ENCODE measurements around the gene ASTN2.
A peak's percentile ranks its signal among the peaks of the same experiment; 100 is the strongest.

ASTN2 gene

DNA sequence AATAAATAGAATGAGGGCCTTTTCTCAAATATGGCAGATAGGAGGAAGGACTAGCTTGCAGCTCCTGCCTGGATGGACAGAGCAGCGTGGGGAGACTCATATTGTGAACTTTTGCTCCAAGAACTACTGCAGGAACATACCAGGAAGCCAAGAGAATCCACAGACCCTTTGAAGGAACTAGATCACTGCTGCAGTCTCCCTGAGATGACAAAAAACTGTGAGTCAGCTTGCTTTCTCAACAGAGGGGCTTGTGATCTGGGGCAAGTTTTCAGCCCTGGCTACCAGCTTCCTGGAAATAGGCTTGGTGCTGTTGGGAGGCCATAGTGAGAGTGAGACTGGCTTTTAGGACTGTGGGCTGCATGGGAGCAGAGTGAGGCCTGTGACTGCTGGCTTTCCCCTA, 898.4 kb downstream of the ASTN2 start:
- Mint-ChIP-seq H3K4me1 (ENCODE audit: low read depth in 2 of 2) (no peaks in the 10 kb centered on the region), H3K27ac (no peak overlapping the region), H3K27me3 (no peaks in the 10 kb centered on the region), H3K4me3 (no peak overlapping the region), H3K9me3 (peaks cover 18 to 44% of the 10 kb centered on the region in 2 donors), H3K36me3 (ENCODE audit: insufficient read depth) (no peaks in the 10 kb centered on the region)
- ATAC-seq (replicated peaks): no peak
- DNase-seq: no peak

DNA sequence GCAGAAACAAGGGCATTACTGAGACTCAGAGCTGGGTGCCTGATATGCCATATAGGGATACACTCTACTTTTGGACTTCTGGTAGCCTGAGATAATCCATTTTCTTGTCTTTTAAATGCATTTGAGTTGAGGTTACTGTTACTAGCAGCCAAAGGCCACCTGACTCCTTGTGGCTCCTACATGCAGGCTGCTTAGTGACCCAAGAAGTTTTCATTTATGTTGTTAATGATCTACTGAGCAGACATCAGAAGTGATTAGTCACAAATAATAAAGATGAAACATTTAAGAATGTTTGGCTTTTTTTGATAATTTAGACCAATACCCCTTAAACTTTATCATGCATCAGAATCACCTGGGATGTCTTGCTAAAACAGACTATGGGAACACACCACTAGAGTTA, 899.3 kb downstream of the ASTN2 start:
- no peak overlapping the region for H3K4me3 Mint-ChIP-seq
- no peaks in the 10 kb centered on the region for H3K36me3 Mint-ChIP-seq (ENCODE audit: insufficient read depth)
- no peak overlapping the region for H3K27ac Mint-ChIP-seq
- DNase-seq (no peak), ATAC-seq (replicated peaks) (no peak)
- peaks cover 17 to 45% of the 10 kb centered on the region in 2 donors for H3K9me3 Mint-ChIP-seq
- no peaks in the 10 kb centered on the region for H3K4me1 Mint-ChIP-seq (ENCODE audit: low read depth in 2 of 2)
- H3K27me3 Mint-ChIP-seq: no peaks in the 10 kb centered on the region

- DNase-seq: no peak
Observed at GRCh38 chr9:116506685-116507084, 908.2 kb downstream of the ASTN2 start.

DNA sequence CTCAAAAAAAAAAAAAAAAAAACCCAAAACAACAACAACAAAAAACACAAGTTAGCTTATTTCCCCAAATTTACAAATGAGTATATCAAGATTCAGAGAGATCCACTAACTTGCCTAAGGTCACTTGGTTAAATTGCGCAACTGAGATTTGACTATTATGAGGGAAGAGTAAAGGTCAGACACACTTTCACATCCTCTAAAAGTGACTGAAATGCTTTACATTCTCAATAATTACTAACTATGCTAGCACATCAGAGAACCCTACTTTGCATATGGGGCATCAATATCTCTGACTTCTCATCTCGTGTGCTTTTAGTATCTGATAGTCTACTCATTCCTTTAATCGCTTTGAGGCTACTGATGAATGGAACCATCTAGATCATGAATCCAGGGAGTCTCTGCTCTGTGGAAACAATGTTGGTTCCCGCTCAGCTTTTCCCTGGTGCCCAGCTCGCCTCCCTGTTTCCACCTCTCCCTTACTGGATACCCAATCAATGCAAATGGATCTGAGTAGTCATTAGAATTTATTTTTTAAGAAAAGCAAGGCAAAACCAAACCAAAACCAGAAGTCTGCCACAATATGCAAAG, 909.9 kb downstream of the ASTN2 start:
- no peak for ATAC-seq (replicated peaks)
- H3K36me3 Mint-ChIP-seq (ENCODE audit: insufficient read depth): no peaks in the 10 kb centered on the region
- H3K27ac Mint-ChIP-seq: no peak overlapping the region
- no peaks in the 10 kb centered on the region for H3K27me3 Mint-ChIP-seq
- H3K9me3 Mint-ChIP-seq: peaks cover 0 to 13% of the 10 kb centered on the region in 2 donors
- no peak for DNase-seq
- no peaks in the 10 kb centered on the region for H3K4me1 Mint-ChIP-seq (ENCODE audit: low read depth in 2 of 2)
- no peak overlapping the region for H3K4me3 Mint-ChIP-seq

More at GRCh38 chr9:116506685-116507084, 908.2 kb downstream of the ASTN2 start:
- Mint-ChIP-seq H3K36me3 (ENCODE audit: insufficient read depth) (no peaks in the 10 kb centered on the region), H3K4me1 (ENCODE audit: low read depth in 2 of 2) (no peaks in the 10 kb centered on the region), H3K27me3 (no peaks in the 10 kb centered on the region), H3K4me3 (no peak overlapping the region), H3K27ac (no peak overlapping the region), H3K9me3 (peaks cover 1 to 16% of the 10 kb centered on the region in 2 donors)
- ATAC-seq (replicated peaks): no peak

DNA sequence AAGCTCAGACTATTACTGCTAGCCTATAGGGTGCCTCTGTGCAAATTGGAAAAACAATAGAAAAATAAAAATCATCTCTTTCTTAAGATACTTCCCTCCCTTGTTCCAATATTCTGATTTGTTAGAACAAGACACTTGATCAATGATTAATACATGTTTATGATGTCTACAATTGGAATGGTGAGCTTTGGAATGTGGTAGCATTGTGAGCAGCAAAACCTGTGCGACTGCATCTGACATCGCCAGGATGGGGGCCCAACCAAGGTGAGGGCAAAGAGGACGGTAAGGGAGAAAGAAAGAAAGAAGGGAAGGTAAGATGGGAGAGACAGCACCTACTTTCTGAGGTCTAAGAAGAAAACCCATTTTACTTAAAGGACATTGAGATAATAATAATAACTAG, 910.8 kb downstream of the ASTN2 start:
- H3K4me1 Mint-ChIP-seq (ENCODE audit: low read depth in 2 of 2): no peaks in the 10 kb centered on the region
- ATAC-seq (replicated peaks): no peak
- H3K36me3 Mint-ChIP-seq (ENCODE audit: insufficient read depth): no peaks in the 10 kb centered on the region
- peaks cover 0 to 13% of the 10 kb centered on the region in 2 donors for H3K9me3 Mint-ChIP-seq
- H3K27me3 Mint-ChIP-seq: no peaks in the 10 kb centered on the region
- no peak overlapping the region for H3K27ac Mint-ChIP-seq
- H3K4me3 Mint-ChIP-seq: no peak overlapping the region
- no peak for DNase-seq

- H3K4me1 Mint-ChIP-seq (ENCODE audit: low read depth in 2 of 2): no peaks in the 10 kb centered on the region
- H3K9me3 Mint-ChIP-seq: peaks cover 0 to 10% of the 10 kb centered on the region in 2 donors
Observed at GRCh38 chr9:116502746-116503145, 912.1 kb downstream of the ASTN2 start.

GRCh38 chr9:116501871-116502270, 913.0 kb downstream of the ASTN2 start:
- Mint-ChIP-seq H3K9me3 (peaks cover 0 to 7% of the 10 kb centered on the region in 2 donors), H3K4me1 (ENCODE audit: low read depth in 2 of 2) (no peaks in the 10 kb centered on the region), H3K36me3 (ENCODE audit: insufficient read depth) (no peaks in the 10 kb centered on the region), H3K4me3 (no peak overlapping the region), H3K27me3 (no peaks in the 10 kb centered on the region), H3K27ac (no peak overlapping the region)
- ATAC-seq (replicated peaks) (no peak), DNase-seq (no peak)

More at GRCh38 chr9:116502746-116503145, 912.1 kb downstream of the ASTN2 start:
- H3K36me3 Mint-ChIP-seq (ENCODE audit: insufficient read depth): no peaks in the 10 kb centered on the region
- no peak overlapping the region for H3K27ac Mint-ChIP-seq
- ATAC-seq (replicated peaks) (no peak), DNase-seq (no peak)
- H3K27me3 Mint-ChIP-seq: no peaks in the 10 kb centered on the region
- no peak overlapping the region for H3K4me3 Mint-ChIP-seq

DNA sequence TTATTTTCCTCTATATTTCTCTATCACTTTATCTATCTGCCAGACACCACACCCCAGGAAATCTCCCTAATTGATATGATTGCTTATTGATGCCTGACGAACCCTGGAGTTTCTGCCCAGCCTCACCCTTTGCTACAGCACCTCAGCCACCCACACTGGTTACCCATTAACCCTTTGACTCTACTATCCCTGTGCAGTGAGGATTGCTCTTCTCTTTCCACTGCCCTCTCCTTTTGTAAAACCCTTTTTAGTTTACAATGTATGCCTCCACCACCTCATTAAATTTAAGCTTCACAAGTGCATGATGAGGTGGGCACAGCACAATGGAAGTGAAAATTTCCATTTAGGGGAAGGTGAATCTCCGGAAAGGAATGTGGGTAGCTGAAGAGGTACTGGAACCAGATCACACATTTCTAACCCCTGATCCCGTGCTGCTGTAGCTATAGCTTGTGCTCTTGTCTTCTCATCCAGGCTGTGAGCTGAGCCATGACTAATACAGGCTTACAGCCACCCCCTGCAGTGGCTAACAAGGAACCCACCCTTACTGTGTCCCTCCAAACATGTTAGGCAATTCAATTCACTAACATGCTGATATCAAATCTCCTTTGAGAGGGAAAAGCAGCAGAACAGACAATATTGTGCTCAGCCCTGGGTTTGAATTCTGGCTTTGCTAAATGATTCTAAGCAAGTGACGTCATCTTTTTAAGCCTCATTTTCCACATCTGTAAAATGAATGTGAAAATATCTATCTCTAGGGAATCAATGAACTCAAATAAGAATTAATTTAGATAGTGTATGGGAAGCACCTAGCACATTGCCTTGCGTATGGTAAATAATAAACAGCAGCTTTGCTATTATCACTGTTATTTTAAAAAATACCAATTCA, 914.6 kb downstream of the ASTN2 start:
- Mint-ChIP-seq H3K27me3 (no peaks in the 10 kb centered on the region), H3K9me3 (peaks cover 0 to 7% of the 10 kb centered on the region in 2 donors), H3K4me3 (no peak overlapping the region), H3K36me3 (ENCODE audit: insufficient read depth) (no peaks in the 10 kb centered on the region), H3K4me1 (ENCODE audit: low read depth in 2 of 2) (no peaks in the 10 kb centered on the region), H3K27ac (no peak overlapping the region)
- DNase-seq (no peak), ATAC-seq (replicated peaks) (no peak)

- H3K4me1 Mint-ChIP-seq (ENCODE audit: low read depth in 2 of 2): no peaks in the 10 kb centered on the region
- ATAC-seq (replicated peaks): no peak
- peak overlapping the region in 1 of 2 donors; percentile 69 for H3K27ac Mint-ChIP-seq
- H3K4me3 Mint-ChIP-seq: no peak overlapping the region
- H3K27me3 Mint-ChIP-seq: no peaks in the 10 kb centered on the region
- no peaks in the 10 kb centered on the region for H3K36me3 Mint-ChIP-seq (ENCODE audit: insufficient read depth)
- peaks cover 0 to 7% of the 10 kb centered on the region in 2 donors for H3K9me3 Mint-ChIP-seq
- no peak for DNase-seq
Observed at GRCh38 chr9:116499434-116499833, 915.4 kb downstream of the ASTN2 start.

- H3K4me3 Mint-ChIP-seq: no peak overlapping the region
- ATAC-seq (replicated peaks) (no peak), DNase-seq (no peak)
- H3K27ac Mint-ChIP-seq: no peak overlapping the region
- H3K4me1 Mint-ChIP-seq (ENCODE audit: low read depth in 2 of 2): no peaks in the 10 kb centered on the region
- H3K36me3 Mint-ChIP-seq (ENCODE audit: insufficient read depth): no peaks in the 10 kb centered on the region
- H3K27me3 Mint-ChIP-seq: no peaks in the 10 kb centered on the region
- peaks cover 0 to 6% of the 10 kb centered on the region in 2 donors for H3K9me3 Mint-ChIP-seq
Observed at GRCh38 chr9:116497095-116497890, 917.6 kb downstream of the ASTN2 start.

- Mint-ChIP-seq H3K9me3 (no peaks in the 10 kb centered on the region), H3K27me3 (no peaks in the 10 kb centered on the region), H3K4me3 (no peak overlapping the region), H3K36me3 (ENCODE audit: insufficient read depth) (no peaks in the 10 kb centered on the region), H3K27ac (no peak overlapping the region), H3K4me1 (ENCODE audit: low read depth in 2 of 2) (no peaks in the 10 kb centered on the region)
- no peak for ATAC-seq (replicated peaks)
- no peak for DNase-seq
Observed at GRCh38 chr9:116496167-116496566, 918.7 kb downstream of the ASTN2 start.

- ATAC-seq (replicated peaks) (no peak), DNase-seq (no peak)
- no peaks in the 10 kb centered on the region for H3K9me3 Mint-ChIP-seq
- H3K4me3 Mint-ChIP-seq: no peak overlapping the region
- H3K27me3 Mint-ChIP-seq: no peaks in the 10 kb centered on the region
- H3K36me3 Mint-ChIP-seq (ENCODE audit: insufficient read depth): no peaks in the 10 kb centered on the region
- H3K4me1 Mint-ChIP-seq (ENCODE audit: low read depth in 2 of 2): no peaks in the 10 kb centered on the region
- no peak overlapping the region for H3K27ac Mint-ChIP-seq
Observed at GRCh38 chr9:116495725-116496124, 919.1 kb downstream of the ASTN2 start.

- ATAC-seq (replicated peaks): no peak
- Mint-ChIP-seq H3K9me3 (no peaks in the 10 kb centered on the region), H3K27ac (no peak overlapping the region), H3K36me3 (ENCODE audit: insufficient read depth) (no peaks in the 10 kb centered on the region), H3K27me3 (no peaks in the 10 kb centered on the region), H3K4me1 (ENCODE audit: low read depth in 2 of 2) (no peaks in the 10 kb centered on the region), H3K4me3 (no peak overlapping the region)
- peak in 2 of 3 experiments; percentile 1 for DNase-seq
Observed at GRCh38 chr9:116494815-116495634, 919.8 kb downstream of the ASTN2 start.
